Endothelial cell of umbilical vein (primary cell): ENCODE data around the gene FIS1.

ENCODE experiments used
- CTCF ChIP-seq, 2 donors: IDR thresholded peaks; 1 replicate in 1 of 2; 2 replicates in 1 of 2; pipeline ENCODE4 v1.5.1; 2011; ENCODE audit warnings: low read length in 2 of 2, mild to moderate bottlenecking in 2 of 2, moderate library complexity in 2 of 2, control low read depth in 1 of 2, inconsistent platforms in 1 of 2, low read depth in 1 of 2; ENCODE audit not compliant: insufficient read depth in 1 of 2; ENCODE audit errors: extremely low read depth in 1 of 2
- EZH2 ChIP-seq: IDR thresholded peaks from 2 replicates; pipeline ENCODE4 v1.6.1; 2012; ENCODE audit warnings: borderline replicate concordance, low read depth, mild to moderate bottlenecking, moderate library complexity, low read length, inconsistent platforms; ENCODE audit not compliant: severe bottlenecking
- FOS ChIP-seq: IDR thresholded peaks from 2 replicates; pipeline ENCODE4 v1.6.1; 2011; ENCODE audit warnings: mild to moderate bottlenecking, low read length, moderate library complexity, borderline replicate concordance; ENCODE audit not compliant: insufficient read depth
- GATA2 ChIP-seq: IDR thresholded peaks from 2 replicates; pipeline ENCODE4 v1.7.0; 2011; ENCODE audit warnings: low read depth, mild to moderate bottlenecking, moderate library complexity, mixed read lengths, low read length; ENCODE audit not compliant: insufficient read length, insufficient read depth
- JUN ChIP-seq: IDR thresholded peaks from 2 replicates; pipeline ENCODE4 v1.6.1; 2011; ENCODE audit warnings: borderline replicate concordance, low read depth; ENCODE audit not compliant: insufficient read length, insufficient read depth
- MYC ChIP-seq: IDR thresholded peaks from one replicate; pipeline ENCODE4 v1.6.1; 2011; ENCODE audit warnings: mild to moderate bottlenecking, low read depth, low read length
- POLR2A ChIP-seq: IDR thresholded peaks from 2 replicates; pipeline ENCODE4 v1.6.1; 2012; ENCODE audit warnings: low read depth, mild to moderate bottlenecking, control low read depth, low read length
- TF ChIP-seq, protein P1 (sequence below): IDR thresholded peaks from 2 replicates; pipeline ENCODE4 v1.6.1; 2011; ENCODE audit not compliant: insufficient read depth, insufficient read length

- TF ChIP-seq POLR2A (no peak), CTCF (IDR thresholded peaks at IDR 0.05; ENCODE audit: extremely low read depth in 1 of 2, insufficient read depth in 1 of 2, low read depth in 1 of 2, low read length in 2 of 2) (no peak), EZH2 (no peak), FOS (no peak), MYC (no peak), JUN (no peak), GATA2 (no peak)
- TF ChIP-seq, protein P1, sequence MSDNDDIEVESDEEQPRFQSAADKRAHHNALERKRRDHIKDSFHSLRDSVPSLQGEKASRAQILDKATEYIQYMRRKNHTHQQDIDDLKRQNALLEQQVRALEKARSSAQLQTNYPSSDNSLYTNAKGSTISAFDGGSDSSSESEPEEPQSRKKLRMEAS: no peak
These were observed 3.4 kb upstream of the FIS1 start for GRCh38 chr7:101248276-101248675.
